Pulmonary artery endothelial cell (primary cell): ENCODE results near the gene NUDT8. TPM values are rescaled to one million over a fixed set of nuclear protein-coding genes. Genes with fewer than 3 reads are reported as not detected.
"Not testable (repeated sequence)": the region's sequence is repeated elsewhere in the genome, so short reads cannot be mapped to it uniquely, and the experiment has no call there.

ENCODE experiments used
- DNase-seq: peaks from one replicate; pipeline ENCODE4 v3.0.0-alpha.2; 2011; ENCODE audit warnings: low read depth, low spot score
- total RNA-seq: library from RNA; depleted of rRNA; stranded (reverse); fragments of >200 nt; gene quantifications from 2 replicates; pipeline ENCODE4 v1.2.3, GENCODE V29; 2014

The NUDT8 gene
- total RNA-seq, 1 donor from 2014 or later: 16.3 TPM

GRCh38 chr11:67628710-67629385 lies 889 bp downstream of the NUDT8 start:
- DNase-seq: no peak

GRCh38 chr11:67627812-67628624 lies 1.7 kb downstream of the NUDT8 start:
- DNase-seq: no peak

GRCh38 chr11:67627441-67627811 lies 2.3 kb downstream of the NUDT8 start:
- no peak for DNase-seq

- no peak for DNase-seq
Measured at GRCh38 chr11:67626970-67627369, 2.8 kb downstream of the NUDT8 start.

GRCh38 chr11:67626131-67626833 lies 3.5 kb downstream of the NUDT8 start:
- not testable (repeated sequence) for DNase-seq

GRCh38 chr11:67623795-67624194 lies 5.9 kb downstream of the NUDT8 start:
- not testable (repeated sequence) for DNase-seq

- not testable (repeated sequence) for DNase-seq
Measured at GRCh38 chr11:67622905-67623304, 6.8 kb downstream of the NUDT8 start.

GRCh38 chr11:67621928-67622327 lies 7.8 kb downstream of the NUDT8 start:
- not testable (repeated sequence) for DNase-seq

GRCh38 chr11:67620621-67621020 lies 9.1 kb downstream of the NUDT8 start:
- DNase-seq: not testable (repeated sequence)

GRCh38 chr11:67619683-67620618 lies 9.8 kb downstream of the NUDT8 start:
- DNase-seq: not testable (repeated sequence)

- not testable (repeated sequence) for DNase-seq
Measured at GRCh38 chr11:67618901-67619659, 10.7 kb downstream of the NUDT8 start.

GRCh38 chr11:67617243-67617953 lies 12.3 kb downstream of the NUDT8 start:
- no peak for DNase-seq

- no peak for DNase-seq
Measured at GRCh38 chr11:67616431-67617242, 13.1 kb downstream of the NUDT8 start.

GRCh38 chr11:67615728-67616430 lies 13.9 kb downstream of the NUDT8 start:
- no peak for DNase-seq

GRCh38 chr11:67614730-67615714 lies 14.7 kb downstream of the NUDT8 start:
- DNase-seq: no peak

GRCh38 chr11:67613960-67614715 lies 15.6 kb downstream of the NUDT8 start:
- no peak for DNase-seq
